NCI-H510A treated with DMSO at 0.1 percent for 48 hours (cell line): ENCODE data around the gene PICK1.

Experiments
- DNase-seq: peaks from one replicate; lab custom pipeline; 2025; lab: John Stamatoyannopoulos, UW

The PICK1 gene

GRCh38 chr22:38049812-38050619 lies 7.2 kb upstream of the PICK1 start:
- DNase-seq = no peak

GRCh38 chr22:38050720-38051119 lies 6.5 kb upstream of the PICK1 start:
- DNase-seq = no peak

GRCh38 chr22:38051261-38051660 lies 5.9 kb upstream of the PICK1 start:
- no peak for DNase-seq

- peak; percentile 76 for DNase-seq
Measured at GRCh38 chr22:38051900-38052862, 5.0 kb upstream of the PICK1 start.

GRCh38 chr22:38062791-38063190 lies 5.6 kb downstream of the PICK1 start:
- DNase-seq = no peak

GRCh38 chr22:38065539-38065938 lies 8.3 kb downstream of the PICK1 start:
- no peak for DNase-seq

GRCh38 chr22:38066381-38067027 lies 9.3 kb downstream of the PICK1 start:
- no peak for DNase-seq

- no peak for DNase-seq
Measured at GRCh38 chr22:38067028-38067415, 9.8 kb downstream of the PICK1 start.

GRCh38 chr22:38067761-38068360 lies 10.7 kb downstream of the PICK1 start:
- DNase-seq = no peak

GRCh38 chr22:38068641-38069371 lies 11.6 kb downstream of the PICK1 start:
- DNase-seq = no peak

GRCh38 chr22:38069372-38070249 lies 12.4 kb downstream of the PICK1 start:
- DNase-seq = no peak

- no peak for DNase-seq
Measured at GRCh38 chr22:38070250-38070921, 13.2 kb downstream of the PICK1 start.

- no peak for DNase-seq
Measured at GRCh38 chr22:38071421-38072321, 14.5 kb downstream of the PICK1 start.

- DNase-seq = no peak
Measured at GRCh38 chr22:38072322-38073149, 15.3 kb downstream of the PICK1 start.

GRCh38 chr22:38073150-38074130 lies 16.2 kb downstream of the PICK1 start:
- no peak for DNase-seq
